Natural killer cell (primary cell): ENCODE data around the gene CLDN9. TPM values are rescaled to one million over a fixed set of nuclear protein-coding genes. Genes with fewer than 3 reads are reported as not detected.

Source experiments
- ATAC-seq, 3 donors: fragments of 150-1000 bp in 2 of 3; fragments of 200-7000 bp in 1 of 3; cut with Tn5 transposase; 1 replicate in 1 of 3; 2 replicates in 2 of 3; pipeline ENCODE4 v1.10.0; 2021; ENCODE audit warnings: mild to moderate bottlenecking in 2 of 3, moderate library complexity in 2 of 3
- DNase-seq, 2 donors: peaks; one replicate each; pipeline versions ENCODE4 v3.0.0 to v3.0.0-alpha.2; 2013 to 2021; ENCODE audit warnings: mixed read lengths in 1 of 2
- H3K27ac ChIP-seq: one replicate; pipeline ENCODE4 v1.5.1; 2013; ENCODE audit warnings: mild to moderate bottlenecking, low read length
- H3K27me3 ChIP-seq: one replicate; pipeline ENCODE4 v1.6.1; 2013; ENCODE audit warnings: low read length; ENCODE audit not compliant: control insufficient read depth, insufficient read depth
- H3K36me3 ChIP-seq: one replicate; pipeline ENCODE4 v1.6.1; 2013; ENCODE audit warnings: low read length; ENCODE audit not compliant: control insufficient read depth, insufficient read depth
- H3K4me1 ChIP-seq: one replicate; pipeline ENCODE4 v1.6.1; 2013; ENCODE audit warnings: low read length; ENCODE audit not compliant: control insufficient read depth, insufficient read depth
- H3K4me3 ChIP-seq: one replicate; pipeline ENCODE4 v1.5.1; 2013; ENCODE audit warnings: low read length
- H3K9me3 ChIP-seq: one replicate; pipeline ENCODE4 v1.6.1; 2013; ENCODE audit warnings: low read length; ENCODE audit not compliant: control insufficient read depth, insufficient read depth
- H3K27ac Mint-ChIP-seq, 2 donors: one replicate each; pipeline ENCODE4 v1.8.0; 2022; ENCODE audit warnings: mild to moderate bottlenecking in 2 of 2, mixed read lengths in 2 of 2, moderate library complexity in 1 of 2
- H3K27me3 Mint-ChIP-seq, 2 donors: one replicate each; pipeline ENCODE4 v1.8.0; 2022; ENCODE audit warnings: low read depth in 2 of 2, mixed read lengths in 2 of 2
- H3K36me3 Mint-ChIP-seq: one replicate; pipeline ENCODE4 v1.8.0; 2022; ENCODE audit warnings: mixed read lengths
- H3K4me1 Mint-ChIP-seq, 2 donors: one replicate each; pipeline ENCODE4 v1.8.0; 2022; ENCODE audit warnings: mixed read lengths in 2 of 2
- H3K4me3 Mint-ChIP-seq: one replicate; pipeline ENCODE4 v1.8.0; 2022; ENCODE audit warnings: mild to moderate bottlenecking, moderate library complexity, mixed read lengths
- H3K9me3 Mint-ChIP-seq, 2 donors: one replicate each; pipeline ENCODE4 v1.8.0; 2022; ENCODE audit warnings: mixed read lengths in 2 of 2
- WGBS: methylation state at CpG from one replicate; pipeline ENCODE4 v1.1.7; 2013; ENCODE audit warnings: missing lambda C conversion rate; ENCODE audit not compliant: insufficient coverage; 5-methylcytosine and 5-hydroxymethylcytosine counted together
- intact Hi-C: fragments of 100-400 bp; cut with micrococcal nuclease; formaldehyde crosslinking; loops from one replicate; pipeline ENCODE4 v1.14.2; 2022
- total RNA-seq, 4 donors: library from RNA; stranded (reverse); fragments of 120-200 nt in 1 of 4; gene quantifications; one replicate each; pipeline versions ENCODE4 v1.2.3 to v1.2.4, GENCODE V29; 2013 to 2022
- TF ChIP-seq, protein P1 (sequence below): fragments of 200-600 bp; IDR thresholded peaks from one replicate; pipeline ENCODE4 v1.8.0; 2022; ENCODE audit warnings: antibody characterized with exemption

Gene CLDN9
- total RNA-seq, 3 donors from 2014 or later (not counting 1 experiment from before 2014, with no cell fraction given): 0.34 to 0.35 TPM; not detected in 1

DNA sequence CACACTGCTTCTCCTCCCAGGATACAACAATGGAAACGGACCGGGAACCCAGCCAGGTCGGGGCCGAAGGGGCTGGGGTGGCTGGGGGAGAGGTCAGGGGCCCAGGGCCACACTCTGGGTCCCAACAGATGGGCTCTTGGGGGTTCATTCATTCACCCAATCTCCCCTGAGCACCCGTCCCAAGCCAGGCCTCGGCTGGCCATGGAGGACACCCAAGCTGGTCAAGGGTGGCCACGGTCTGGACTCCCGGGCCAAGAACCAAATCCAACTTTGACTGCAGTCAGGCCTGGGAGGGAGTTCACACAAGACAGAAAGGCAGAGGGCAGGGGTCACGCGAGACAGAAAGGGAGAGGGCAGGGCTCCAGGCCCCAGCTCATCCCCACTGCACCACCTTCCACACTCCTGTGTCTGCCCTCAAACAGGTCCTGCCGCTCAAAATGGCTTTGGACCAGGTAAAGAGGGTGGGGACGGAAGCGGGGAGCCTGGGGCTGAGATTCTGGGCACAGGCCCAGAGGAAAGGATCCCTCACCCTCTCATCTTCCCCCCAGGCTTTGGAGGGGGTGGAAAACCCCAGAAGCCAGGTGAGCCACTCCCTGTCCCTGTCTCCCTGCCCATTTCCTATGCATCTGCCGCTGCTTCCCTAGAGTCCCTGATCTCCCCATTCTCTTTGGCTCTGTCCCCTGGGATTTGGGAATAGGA lies 20.2 kb upstream of the CLDN9 start:
- Histone ChIP-seq H3K9me3 (no peaks in the 10 kb centered on the region), H3K4me1 (no peaks in the 10 kb centered on the region), H3K27ac (no peak overlapping the region), H3K36me3 (no peaks in the 10 kb centered on the region), H3K4me3 (no peak overlapping the region), H3K27me3 (no peaks in the 10 kb centered on the region)
- 97% methylated on average over 12 of the region's 14 CpGs for WGBS
- no peaks in the 10 kb centered on the region for H3K36me3 Mint-ChIP-seq
- DNase-seq (no peak), ATAC-seq (no peak)
- H3K27me3 Mint-ChIP-seq: no peaks in the 10 kb centered on the region
- H3K4me1 Mint-ChIP-seq: no peaks in the 10 kb centered on the region
- no peak overlapping the region for H3K27ac Mint-ChIP-seq
- TF ChIP-seq, protein P1, sequence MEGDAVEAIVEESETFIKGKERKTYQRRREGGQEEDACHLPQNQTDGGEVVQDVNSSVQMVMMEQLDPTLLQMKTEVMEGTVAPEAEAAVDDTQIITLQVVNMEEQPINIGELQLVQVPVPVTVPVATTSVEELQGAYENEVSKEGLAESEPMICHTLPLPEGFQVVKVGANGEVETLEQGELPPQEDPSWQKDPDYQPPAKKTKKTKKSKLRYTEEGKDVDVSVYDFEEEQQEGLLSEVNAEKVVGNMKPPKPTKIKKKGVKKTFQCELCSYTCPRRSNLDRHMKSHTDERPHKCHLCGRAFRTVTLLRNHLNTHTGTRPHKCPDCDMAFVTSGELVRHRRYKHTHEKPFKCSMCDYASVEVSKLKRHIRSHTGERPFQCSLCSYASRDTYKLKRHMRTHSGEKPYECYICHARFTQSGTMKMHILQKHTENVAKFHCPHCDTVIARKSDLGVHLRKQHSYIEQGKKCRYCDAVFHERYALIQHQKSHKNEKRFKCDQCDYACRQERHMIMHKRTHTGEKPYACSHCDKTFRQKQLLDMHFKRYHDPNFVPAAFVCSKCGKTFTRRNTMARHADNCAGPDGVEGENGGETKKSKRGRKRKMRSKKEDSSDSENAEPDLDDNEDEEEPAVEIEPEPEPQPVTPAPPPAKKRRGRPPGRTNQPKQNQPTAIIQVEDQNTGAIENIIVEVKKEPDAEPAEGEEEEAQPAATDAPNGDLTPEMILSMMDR: no peak
- no peak overlapping the region for H3K4me3 Mint-ChIP-seq
- intact Hi-C loops: no loop called here
- no peaks in the 10 kb centered on the region for H3K9me3 Mint-ChIP-seq

DNA sequence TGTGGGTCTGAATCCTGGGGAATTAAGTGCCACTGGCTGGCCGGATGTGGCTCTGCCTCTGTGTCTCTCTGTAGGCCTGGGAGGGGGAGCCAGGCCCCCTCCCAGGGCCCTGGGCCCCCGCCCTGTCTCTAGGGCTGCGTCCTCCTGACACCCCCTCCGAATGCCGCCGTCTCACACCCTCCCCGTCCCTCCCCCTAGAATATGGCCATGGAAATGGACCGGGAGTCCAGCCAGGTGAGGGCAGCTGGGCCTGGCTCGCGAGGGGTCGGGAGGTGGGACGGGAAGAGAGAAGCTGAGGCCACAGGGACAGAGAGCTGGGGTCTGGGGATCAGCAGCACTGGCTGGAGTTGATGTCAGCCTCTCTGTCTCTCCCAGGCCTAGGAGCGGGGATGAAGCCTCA lies 16.4 kb upstream of the CLDN9 start:
- Histone ChIP-seq H3K27me3 (no peaks in the 10 kb centered on the region), H3K36me3 (no peaks in the 10 kb centered on the region), H3K9me3 (no peaks in the 10 kb centered on the region), H3K27ac (no peak overlapping the region), H3K4me1 (no peaks in the 10 kb centered on the region), H3K4me3 (no peak overlapping the region)
- H3K36me3 Mint-ChIP-seq: no peaks in the 10 kb centered on the region
- H3K4me3 Mint-ChIP-seq: no peak overlapping the region
- intact Hi-C loops: no loop called here
- H3K9me3 Mint-ChIP-seq: no peaks in the 10 kb centered on the region
- no peaks in the 10 kb centered on the region for H3K27me3 Mint-ChIP-seq
- DNase-seq: no peak
- no peak for ATAC-seq
- no peak overlapping the region for H3K27ac Mint-ChIP-seq
- TF ChIP-seq, protein P1: no peak
- WGBS: 87% methylated on average over 13 of the region's 13 CpGs
- H3K4me1 Mint-ChIP-seq: no peaks in the 10 kb centered on the region

DNA sequence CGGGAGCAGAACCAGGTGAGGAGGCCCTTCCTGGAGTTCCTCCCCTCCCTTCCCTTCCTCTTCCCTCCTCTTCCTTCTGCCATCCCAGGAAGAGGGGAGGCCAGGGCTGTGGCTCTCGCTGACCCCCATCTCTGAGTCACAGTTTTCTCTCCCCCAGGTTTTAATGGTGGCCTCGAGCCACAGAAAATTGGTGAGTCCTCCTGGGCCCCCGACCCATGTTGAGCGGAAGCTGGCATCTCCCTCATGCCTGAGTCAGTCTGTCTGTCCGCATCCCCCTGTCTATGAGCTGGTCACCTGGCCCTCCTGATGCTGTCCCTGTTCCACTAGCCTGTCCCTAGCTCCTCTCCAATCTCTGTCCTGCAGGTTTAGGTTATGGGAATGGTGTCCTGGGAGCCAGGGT lies 12.8 kb upstream of the CLDN9 start:
- Histone ChIP-seq H3K27me3 (no peaks in the 10 kb centered on the region), H3K27ac (no peak overlapping the region), H3K4me1 (peaks cover 7% of the 10 kb centered on the region), H3K36me3 (no peaks in the 10 kb centered on the region), H3K9me3 (no peaks in the 10 kb centered on the region), H3K4me3 (no peak overlapping the region)
- Mint-ChIP-seq H3K4me3 (no peak overlapping the region), H3K36me3 (no peaks in the 10 kb centered on the region), H3K27me3 (peaks cover 0 to 2% of the 10 kb centered on the region in 2 donors), H3K4me1 (peaks cover 0 to 4% of the 10 kb centered on the region in 2 donors), H3K9me3 (no peaks in the 10 kb centered on the region), H3K27ac (no peak overlapping the region)
- DNase-seq: no peak
- TF ChIP-seq, protein P1: no peak
- ATAC-seq: no peak
- WGBS: 94% methylated on average over 6 of the region's 6 CpGs
- intact Hi-C loops: no loop called here

DNA sequence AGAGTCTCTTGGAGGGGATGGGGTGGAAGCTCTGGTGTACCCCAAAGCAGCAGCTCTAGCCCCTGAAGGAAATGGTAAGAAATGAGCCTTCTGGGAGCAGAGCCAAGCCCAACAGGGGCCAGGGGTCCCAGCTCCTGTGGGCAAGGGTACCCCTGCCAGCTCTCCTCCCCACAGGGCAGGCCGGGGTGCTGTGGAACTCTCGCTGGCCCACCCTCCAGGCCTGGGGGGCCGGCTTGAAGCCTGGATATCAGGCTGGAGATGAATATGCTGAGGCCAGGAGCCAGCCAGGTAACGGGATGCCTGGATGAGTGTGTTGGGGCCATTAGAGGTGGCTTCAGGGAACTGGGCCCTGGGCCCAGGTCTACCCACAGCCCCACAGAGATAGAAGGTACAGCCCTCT lies 12.2 kb upstream of the CLDN9 start:
- ATAC-seq (no peak), DNase-seq (no peak)
- Mint-ChIP-seq H3K4me1 (peaks cover 0 to 5% of the 10 kb centered on the region in 2 donors), H3K27me3 (peaks cover 0 to 3% of the 10 kb centered on the region in 2 donors), H3K4me3 (no peak overlapping the region), H3K36me3 (no peaks in the 10 kb centered on the region), H3K27ac (no peak overlapping the region), H3K9me3 (no peaks in the 10 kb centered on the region)
- H3K36me3 ChIP-seq: no peaks in the 10 kb centered on the region
- TF ChIP-seq, protein P1: no peak
- no peak overlapping the region for H3K4me3 ChIP-seq
- H3K9me3 ChIP-seq: no peaks in the 10 kb centered on the region
- peaks cover 9% of the 10 kb centered on the region for H3K4me1 ChIP-seq
- 83% methylated on average over 4 of the region's 4 CpGs for WGBS
- intact Hi-C loops: no loop called here
- H3K27me3 ChIP-seq: no peaks in the 10 kb centered on the region
- no peak overlapping the region for H3K27ac ChIP-seq
